ENCODE measurements around the gene ZSWIM6. TPM values are rescaled to one million over a fixed set of nuclear protein-coding genes. Genes with fewer than 3 reads are reported as not detected.
"Not testable (repeated sequence)": the region's sequence is repeated elsewhere in the genome, so short reads cannot be mapped to it uniquely, and the experiment has no call there.

The ZSWIM6 gene
- total RNA-seq, 4 donors from 2014 or later = 7.8 to 25.5 (median 21.0) TPM

- H3K9me3 ChIP-seq = no peaks in the 10 kb centered on the region
- H3K27me3 ChIP-seq = no peaks in the 10 kb centered on the region
- no peak for DNase-seq
- TF ChIP-seq EP300 (IDR thresholded peaks at IDR 0.05; ENCODE audit: low read depth) (no peak), POLR2A (IDR thresholded peaks at IDR 0.05) (no peak), POLR2AphosphoS5 (IDR thresholded peaks at IDR 0.05) (no peak), CTCF (IDR thresholded peaks at IDR 0.05) (no peak)
- no peaks in the 10 kb centered on the region for H3K36me3 ChIP-seq
- H3K4me3 ChIP-seq = no peak overlapping the region
- 98 to 100% methylated on average over 1 to 2 of the region's 2 CpGs for WGBS, 2 donors (ENCODE audit: low coverage in 1 of 2)
- H3K27ac ChIP-seq = no peak overlapping the region
- intact Hi-C loops (cut with DNase I; ENCODE audit: low total_unique reads) = no loop called here
- H3K4me1 ChIP-seq = peaks cover 4 to 32% (median 13%) of the 10 kb centered on the region in 4 donors
- in situ Hi-C loops (cut with MboI; ENCODE audit: low pct_ligation_motif_present in 1 of 4, low pct_unique_long_range_greater_than_20kb in 1 of 4, low sequenced_read_pairs in 3 of 4) = no loop called here
Measured at GRCh38 chr5:61419106-61419505, 87.0 kb downstream of the ZSWIM6 start.

GRCh38 chr5:61420016-61420415 lies 88.0 kb downstream of the ZSWIM6 start:
- WGBS, 2 donors (ENCODE audit: low coverage in 1 of 2) = 84 to 89% methylated on average over 1 of the region's 1 CpG
- in situ Hi-C loops (cut with MboI; ENCODE audit: low pct_ligation_motif_present in 1 of 4, low pct_unique_long_range_greater_than_20kb in 1 of 4, low sequenced_read_pairs in 3 of 4) = no loop called here

GRCh38 chr5:61421262-61421661 lies 89.2 kb downstream of the ZSWIM6 start:
- in situ Hi-C loops (cut with MboI; ENCODE audit: low pct_ligation_motif_present in 1 of 4, low pct_unique_long_range_greater_than_20kb in 1 of 4, low sequenced_read_pairs in 3 of 4); H3K4me3 ChIP-seq; H3K27me3 ChIP-seq; H3K36me3 ChIP-seq; H3K9me3 ChIP-seq; DNase-seq; H3K27ac ChIP-seq; intact Hi-C loops (cut with DNase I; ENCODE audit: low total_unique reads): not testable (repeated sequence)
- peaks cover 4 to 35% (median 13%) of the 10 kb centered on the region in 4 donors for H3K4me1 ChIP-seq

More at GRCh38 chr5:61420016-61420415, 88.0 kb downstream of the ZSWIM6 start:
- TF ChIP-seq POLR2A (IDR thresholded peaks at IDR 0.05) = no peak
- TF ChIP-seq CTCF (IDR thresholded peaks at IDR 0.05) = no peak
- no peak for TF ChIP-seq EP300 (IDR thresholded peaks at IDR 0.05; ENCODE audit: low read depth)
- TF ChIP-seq POLR2AphosphoS5 (IDR thresholded peaks at IDR 0.05) = no peak
- H3K4me1 ChIP-seq = peaks cover 4 to 34% (median 14%) of the 10 kb centered on the region in 4 donors
- H3K36me3 ChIP-seq = no peaks in the 10 kb centered on the region
- no peak for DNase-seq
- no peak overlapping the region for H3K27ac ChIP-seq
- intact Hi-C loops (cut with DNase I; ENCODE audit: low total_unique reads) = no loop called here
- no peaks in the 10 kb centered on the region for H3K27me3 ChIP-seq
- H3K9me3 ChIP-seq = no peaks in the 10 kb centered on the region
- no peak overlapping the region for H3K4me3 ChIP-seq

GRCh38 chr5:61423487-61424145 lies 91.6 kb downstream of the ZSWIM6 start:
- Histone ChIP-seq H3K27ac (peak overlapping the region; percentile 20 to 53 (median 40)), H3K27me3 (no peaks in the 10 kb centered on the region), H3K9me3 (no peaks in the 10 kb centered on the region), H3K36me3 (no peaks in the 10 kb centered on the region), H3K4me1 (peaks cover 0 to 19% (median 4%) of the 10 kb centered on the region in 4 donors), H3K4me3 (no peak overlapping the region)
- intact Hi-C loops (cut with DNase I; ENCODE audit: low total_unique reads) (no loop called here), in situ Hi-C loops (cut with MboI; ENCODE audit: low pct_ligation_motif_present in 1 of 4, low pct_unique_long_range_greater_than_20kb in 1 of 4, low sequenced_read_pairs in 3 of 4) (no loop called here)
- no peak for TF ChIP-seq POLR2A (IDR thresholded peaks at IDR 0.05)
- TF ChIP-seq CTCF (IDR thresholded peaks at IDR 0.05) = no peak
- TF ChIP-seq EP300 (IDR thresholded peaks at IDR 0.05; ENCODE audit: low read depth) = no peak
- TF ChIP-seq POLR2AphosphoS5 (IDR thresholded peaks at IDR 0.05) = no peak
- no peak for DNase-seq
- WGBS, 2 donors (ENCODE audit: low coverage in 1 of 2) = 52 to 56% methylated on average over 2 to 3 of the region's 3 CpGs

- peaks cover 0 to 22% (median 4%) of the 10 kb centered on the region in 4 donors for H3K4me1 ChIP-seq
- H3K4me3 ChIP-seq = no peak overlapping the region
- no peak for TF ChIP-seq EP300 (IDR thresholded peaks at IDR 0.05; ENCODE audit: low read depth)
- TF ChIP-seq POLR2AphosphoS5 (IDR thresholded peaks at IDR 0.05) = no peak
- TF ChIP-seq POLR2A (IDR thresholded peaks at IDR 0.05) = no peak
- no peak for TF ChIP-seq CTCF (IDR thresholded peaks at IDR 0.05)
- H3K27me3 ChIP-seq = no peaks in the 10 kb centered on the region
- in situ Hi-C loops (cut with MboI; ENCODE audit: low pct_ligation_motif_present in 1 of 4, low pct_unique_long_range_greater_than_20kb in 1 of 4, low sequenced_read_pairs in 3 of 4) = no loop called here
- DNase-seq = no peak
- no peak overlapping the region for H3K27ac ChIP-seq
- intact Hi-C loops (cut with DNase I; ENCODE audit: low total_unique reads) = no loop called here
- H3K9me3 ChIP-seq = no peaks in the 10 kb centered on the region
- whole genome bisulfite sequencing, 2 donors (ENCODE audit: low coverage in 1 of 2) = 97 to 100% methylated on average over 1 of the region's 1 CpG
- no peaks in the 10 kb centered on the region for H3K36me3 ChIP-seq
Measured at GRCh38 chr5:61425918-61426317, 93.9 kb downstream of the ZSWIM6 start.

Data from transverse colon (tissue), 4 donors.